ENCODE measurements around the gene DAB2.

DNA sequence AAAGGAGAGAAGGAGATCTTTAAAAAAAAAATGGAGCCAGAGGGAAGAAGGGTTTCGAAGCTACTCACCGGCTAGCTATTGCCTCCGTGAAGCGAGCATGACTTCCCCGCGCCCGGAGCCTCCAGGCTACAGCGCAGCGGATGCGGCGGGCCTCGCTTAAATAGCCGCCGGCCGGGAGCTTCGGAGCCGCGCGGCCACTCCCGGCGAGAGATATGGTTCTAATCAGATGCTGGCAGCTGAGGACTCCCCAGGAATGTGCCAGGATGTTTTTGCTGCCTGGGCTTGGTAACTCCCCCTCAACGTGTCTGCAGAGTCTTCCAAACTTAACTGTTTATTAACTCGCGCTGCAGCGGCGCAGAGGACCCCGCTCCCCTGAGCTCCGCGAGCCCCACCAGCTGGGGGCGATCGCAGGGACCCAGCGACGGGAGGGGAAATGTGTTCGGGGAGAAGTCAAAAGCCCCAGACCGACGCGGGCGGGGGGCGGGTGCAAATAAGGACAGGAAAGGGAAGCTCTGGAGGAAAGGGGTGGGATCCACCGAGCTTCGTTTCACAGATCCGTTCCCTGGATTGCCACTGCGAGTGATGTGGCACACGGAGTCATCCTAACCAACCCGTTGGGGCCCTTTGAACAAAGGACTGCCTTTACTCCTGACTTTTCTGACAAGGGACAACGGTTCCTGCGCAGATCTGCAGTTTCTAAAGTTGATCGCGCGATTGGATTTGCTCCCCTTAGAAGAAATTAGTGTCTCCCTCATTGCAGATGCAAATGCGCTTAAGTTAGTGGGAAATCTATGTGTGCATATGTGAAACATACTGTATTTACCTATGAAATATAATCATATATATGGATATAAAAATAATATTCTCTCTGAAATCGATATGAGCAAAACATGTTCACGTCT is at the start of gene DAB2:
- TF ChIP-seq, protein P1, sequence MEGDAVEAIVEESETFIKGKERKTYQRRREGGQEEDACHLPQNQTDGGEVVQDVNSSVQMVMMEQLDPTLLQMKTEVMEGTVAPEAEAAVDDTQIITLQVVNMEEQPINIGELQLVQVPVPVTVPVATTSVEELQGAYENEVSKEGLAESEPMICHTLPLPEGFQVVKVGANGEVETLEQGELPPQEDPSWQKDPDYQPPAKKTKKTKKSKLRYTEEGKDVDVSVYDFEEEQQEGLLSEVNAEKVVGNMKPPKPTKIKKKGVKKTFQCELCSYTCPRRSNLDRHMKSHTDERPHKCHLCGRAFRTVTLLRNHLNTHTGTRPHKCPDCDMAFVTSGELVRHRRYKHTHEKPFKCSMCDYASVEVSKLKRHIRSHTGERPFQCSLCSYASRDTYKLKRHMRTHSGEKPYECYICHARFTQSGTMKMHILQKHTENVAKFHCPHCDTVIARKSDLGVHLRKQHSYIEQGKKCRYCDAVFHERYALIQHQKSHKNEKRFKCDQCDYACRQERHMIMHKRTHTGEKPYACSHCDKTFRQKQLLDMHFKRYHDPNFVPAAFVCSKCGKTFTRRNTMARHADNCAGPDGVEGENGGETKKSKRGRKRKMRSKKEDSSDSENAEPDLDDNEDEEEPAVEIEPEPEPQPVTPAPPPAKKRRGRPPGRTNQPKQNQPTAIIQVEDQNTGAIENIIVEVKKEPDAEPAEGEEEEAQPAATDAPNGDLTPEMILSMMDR (conservative IDR thresholded peaks at IDR 0.05; ENCODE audit: low read length) = no peak
- no peak for TF ChIP-seq EZH2phosphoT487 (IDR thresholded peaks at IDR 0.05; ENCODE audit: borderline replicate concordance, low read depth, low read length)
